SK-N-MC (cell line): Measurements from ENCODE around the gene DDX31.

ENCODE experiments used
- FOXP2 ChIP-seq: optimal IDR thresholded peaks from 2 replicates; pipeline ENCODE3; 2011; ENCODE audit warnings: mild to moderate bottlenecking, moderate library complexity; ENCODE audit not compliant: insufficient read depth; ENCODE audit errors: extremely low read length, control extremely low read depth
- POLR2AphosphoS5 ChIP-seq: IDR thresholded peaks from 2 replicates; pipeline ENCODE4 v1.6.1; 2012; ENCODE audit warnings: mild to moderate bottlenecking, low read depth, low read length, borderline replicate concordance

- TF ChIP-seq POLR2AphosphoS5 (no peak), FOXP2 (no peak)
Measured at GRCh38 chr9:132694144-132694543, 24.4 kb upstream of the DDX31 start.
